GM19324 (cell line): Measurements from ENCODE around the gene DPP10.

Experiments used
- ATAC-seq: cut with Tn5 transposase; IDR thresholded peaks from one replicate; pipeline ENCODE4 v1.9.1; 2021; ENCODE audit warnings: mild to moderate bottlenecking, moderate library complexity; ENCODE audit not compliant: unreplicated experiment, low FRiP score

Gene DPP10

GRCh38 chr2:115520727-115521126 lies 1078.3 kb downstream of the DPP10 start:
- ATAC-seq: no peak

- ATAC-seq: no peak
Measured at GRCh38 chr2:115524452-115524851, 1082.0 kb downstream of the DPP10 start.

GRCh38 chr2:115529627-115530026 lies 1087.2 kb downstream of the DPP10 start:
- no peak for ATAC-seq

GRCh38 chr2:115533081-115533480 lies 1090.6 kb downstream of the DPP10 start:
- no peak for ATAC-seq

GRCh38 chr2:115541814-115542213 lies 1099.4 kb downstream of the DPP10 start:
- no peak for ATAC-seq

- ATAC-seq: no peak
Measured at GRCh38 chr2:115542331-115542730, 1099.9 kb downstream of the DPP10 start.

- ATAC-seq: no peak
Measured at GRCh38 chr2:115543024-115543423, 1100.6 kb downstream of the DPP10 start.

GRCh38 chr2:115543461-115543860 lies 1101.0 kb downstream of the DPP10 start:
- ATAC-seq: no peak

GRCh38 chr2:115549611-115550130 lies 1107.2 kb downstream of the DPP10 start:
- no peak for ATAC-seq

- no peak for ATAC-seq
Measured at GRCh38 chr2:115552726-115553125, 1110.3 kb downstream of the DPP10 start.

- no peak for ATAC-seq
Measured at GRCh38 chr2:115554153-115554552, 1111.7 kb downstream of the DPP10 start.

- no peak for ATAC-seq
Measured at GRCh38 chr2:115558725-115559124, 1116.3 kb downstream of the DPP10 start.

- ATAC-seq: no peak
Measured at GRCh38 chr2:115560666-115561065, 1118.2 kb downstream of the DPP10 start.

GRCh38 chr2:115568643-115569042 lies 1126.2 kb downstream of the DPP10 start:
- no peak for ATAC-seq

- ATAC-seq: no peak
Measured at GRCh38 chr2:115569547-115569946, 1127.1 kb downstream of the DPP10 start.

- no peak for ATAC-seq
Measured at GRCh38 chr2:115572746-115573145, 1130.3 kb downstream of the DPP10 start.

GRCh38 chr2:115573756-115574155 lies 1131.3 kb downstream of the DPP10 start:
- no peak for ATAC-seq

GRCh38 chr2:115574667-115575066 lies 1132.2 kb downstream of the DPP10 start:
- no peak for ATAC-seq

GRCh38 chr2:115580784-115581183 lies 1138.3 kb downstream of the DPP10 start:
- ATAC-seq: no peak

- ATAC-seq: no peak
Measured at GRCh38 chr2:115584507-115584906, 1142.1 kb downstream of the DPP10 start.

- ATAC-seq: no peak
Measured at GRCh38 chr2:115596659-115597375, 1154.4 kb downstream of the DPP10 start.

GRCh38 chr2:115603285-115603684 lies 1160.8 kb downstream of the DPP10 start:
- no peak for ATAC-seq
